Activated naive CD8-positive, alpha-beta T cell treated with anti-CD3 and anti-CD28 coated beads, Interleukin-2, amount 50 U/mL, for 24 hours (primary cell): ENCODE measurements around the gene GSKIP.

Source experiments
- ATAC-seq: fragments of 150-1000 bp; cut with Tn5 transposase; one replicate; pipeline ENCODE4 v1.10.0; 2021
- DNase-seq: peaks from one replicate; pipeline ENCODE4 v3.0.0; 2021
- H3K27ac Mint-ChIP-seq: one replicate; pipeline ENCODE4 v1.8.0; 2021; ENCODE audit warnings: mild to moderate bottlenecking, mixed read lengths
- H3K27me3 Mint-ChIP-seq: one replicate; pipeline ENCODE4 v1.8.0; 2021; ENCODE audit warnings: mixed read lengths
- H3K36me3 Mint-ChIP-seq: one replicate; pipeline ENCODE4 v1.8.0; 2021; ENCODE audit warnings: low read depth, mixed read lengths
- H3K4me1 Mint-ChIP-seq: one replicate; pipeline ENCODE4 v1.8.0; 2021; ENCODE audit warnings: mixed read lengths
- H3K4me3 Mint-ChIP-seq: one replicate; pipeline ENCODE4 v1.8.0; 2021; ENCODE audit warnings: mild to moderate bottlenecking, moderate library complexity, mixed read lengths
- H3K9me3 Mint-ChIP-seq: one replicate; pipeline ENCODE4 v1.8.0; 2021; ENCODE audit warnings: mixed read lengths

The GSKIP gene

GRCh38 chr14:96417254-96417653 is 53.9 kb downstream of the GSKIP start:
- Mint-ChIP-seq H3K27ac (no peak overlapping the region), H3K27me3 (peaks cover 2% of the 10 kb centered on the region), H3K36me3 (no peaks in the 10 kb centered on the region), H3K9me3 (no peaks in the 10 kb centered on the region), H3K4me3 (no peak overlapping the region), H3K4me1 (no peaks in the 10 kb centered on the region)
- no peak for ATAC-seq
- DNase-seq = no peak

GRCh38 chr14:96418075-96418474 is 54.7 kb downstream of the GSKIP start:
- ATAC-seq (no peak), DNase-seq (no peak)
- no peak overlapping the region for H3K4me3 Mint-ChIP-seq
- H3K27me3 Mint-ChIP-seq = peaks cover 1% of the 10 kb centered on the region
- no peaks in the 10 kb centered on the region for H3K36me3 Mint-ChIP-seq
- H3K27ac Mint-ChIP-seq = no peak overlapping the region
- no peaks in the 10 kb centered on the region for H3K4me1 Mint-ChIP-seq
- H3K9me3 Mint-ChIP-seq = no peaks in the 10 kb centered on the region

- Mint-ChIP-seq H3K27me3 (peaks cover 3% of the 10 kb centered on the region), H3K4me1 (peaks cover 2% of the 10 kb centered on the region), H3K36me3 (no peaks in the 10 kb centered on the region), H3K9me3 (no peaks in the 10 kb centered on the region), H3K27ac (no peak overlapping the region), H3K4me3 (no peak overlapping the region)
- DNase-seq (no peak), ATAC-seq (no peak)
Measured at GRCh38 chr14:96421236-96421635, 57.9 kb downstream of the GSKIP start.

- peaks cover 3% of the 10 kb centered on the region for H3K27me3 Mint-ChIP-seq
- no peak for ATAC-seq
- DNase-seq = no peak
- no peak overlapping the region for H3K4me3 Mint-ChIP-seq
- H3K36me3 Mint-ChIP-seq = no peaks in the 10 kb centered on the region
- H3K9me3 Mint-ChIP-seq = no peaks in the 10 kb centered on the region
- H3K27ac Mint-ChIP-seq = no peak overlapping the region
- peaks cover 2% of the 10 kb centered on the region for H3K4me1 Mint-ChIP-seq
Measured at GRCh38 chr14:96422992-96423391, 59.7 kb downstream of the GSKIP start.

GRCh38 chr14:96423446-96424108 is 60.3 kb downstream of the GSKIP start:
- no peak overlapping the region for H3K27ac Mint-ChIP-seq
- H3K27me3 Mint-ChIP-seq = peaks cover 3% of the 10 kb centered on the region
- DNase-seq (peak; percentile 3), ATAC-seq (no peak)
- H3K4me3 Mint-ChIP-seq = peak overlapping the region; percentile 2
- H3K36me3 Mint-ChIP-seq = no peaks in the 10 kb centered on the region
- peaks cover 2% of the 10 kb centered on the region for H3K4me1 Mint-ChIP-seq
- no peaks in the 10 kb centered on the region for H3K9me3 Mint-ChIP-seq

GRCh38 chr14:96424109-96424989 is 61.0 kb downstream of the GSKIP start:
- H3K4me1 Mint-ChIP-seq = peaks cover 2% of the 10 kb centered on the region

GRCh38 chr14:96434040-96434439 is 70.7 kb downstream of the GSKIP start:
- no peak for ATAC-seq
- no peak for DNase-seq
- Mint-ChIP-seq H3K36me3 (no peaks in the 10 kb centered on the region), H3K9me3 (no peaks in the 10 kb centered on the region), H3K27ac (no peak overlapping the region), H3K4me1 (no peaks in the 10 kb centered on the region), H3K4me3 (no peak overlapping the region), H3K27me3 (peaks cover 9% of the 10 kb centered on the region)

More at GRCh38 chr14:96424109-96424989, 61.0 kb downstream of the GSKIP start:
- peak overlapping the region; percentile 76 for H3K4me3 Mint-ChIP-seq
- H3K36me3 Mint-ChIP-seq = no peaks in the 10 kb centered on the region
- no peaks in the 10 kb centered on the region for H3K9me3 Mint-ChIP-seq
- peaks cover 3% of the 10 kb centered on the region for H3K27me3 Mint-ChIP-seq
- no peak overlapping the region for H3K27ac Mint-ChIP-seq
- peak; percentile 31 for DNase-seq
- ATAC-seq = peak; percentile 75
